DOHH2 (cell line): ENCODE measurements around the gene COX19.
"Not testable (repeated sequence)": the region's sequence is repeated elsewhere in the genome, so short reads cannot be mapped to it uniquely, and the experiment has no call there.

Source experiments
- H3F3A ChIP-seq: fragments of 200-600 bp; sonication (generic), shearing (Covaris generic); 2 replicates; pipeline ENCODE4 v1.6.0; 2016; ENCODE audit warnings: antibody characterized with exemption, mild to moderate bottlenecking; ENCODE audit not compliant: control insufficient read depth, insufficient read depth
- H3K27ac ChIP-seq: fragments of 200-600 bp; sonication (generic); 2 replicates; pipeline ENCODE4 v1.5.1; 2014; ENCODE audit warnings: low read depth, mild to moderate bottlenecking, low read length, moderate library complexity
- H3K27me3 ChIP-seq: fragments of 200-600 bp; sonication (generic); 2 replicates; pipeline ENCODE4 v1.6.1; 2014; ENCODE audit warnings: mild to moderate bottlenecking, low read length, mixed read lengths; ENCODE audit not compliant: control insufficient read depth
- H3K36me3 ChIP-seq: fragments of 200-600 bp; sonication (generic); 2 replicates; pipeline ENCODE4 v1.6.1; 2014; ENCODE audit warnings: mild to moderate bottlenecking, low read length, moderate library complexity, mixed read lengths; ENCODE audit not compliant: control insufficient read depth
- H3K4me1 ChIP-seq: fragments of 200-600 bp; sonication (generic); 2 replicates; pipeline ENCODE4 v1.6.1; 2014; ENCODE audit warnings: mild to moderate bottlenecking, low read length, mixed read lengths; ENCODE audit not compliant: control insufficient read depth
- H3K4me2 ChIP-seq: fragments of 200-600 bp; sonication (generic); 2 replicates; pipeline ENCODE4 v1.6.0; 2014; ENCODE audit warnings: mild to moderate bottlenecking, low read length, moderate library complexity
- H3K4me3 ChIP-seq: fragments of 200-600 bp; sonication (generic); 2 replicates; pipeline ENCODE4 v1.5.1; 2014; ENCODE audit warnings: mild to moderate bottlenecking, low read length, mixed read lengths
- H3K79me2 ChIP-seq: fragments of 200-600 bp; sonication (generic); 2 replicates; pipeline ENCODE4 v1.6.1; 2014; ENCODE audit warnings: mild to moderate bottlenecking, low read length, mixed read lengths; ENCODE audit not compliant: control insufficient read depth
- H3K9me2 ChIP-seq: fragments of 200-600 bp; sonication (generic); replicated peaks from 2 replicates; pipeline ENCODE4 v1.6.1; 2014; ENCODE audit warnings: mild to moderate bottlenecking, low read length, mixed read lengths; ENCODE audit not compliant: control insufficient read depth
- H3K9me3 ChIP-seq: fragments of 200-600 bp; sonication (generic); 2 replicates; pipeline ENCODE4 v1.6.1; 2014; ENCODE audit warnings: antibody characterized with exemption, low read length, mixed read lengths; ENCODE audit not compliant: control insufficient read depth, insufficient read depth
- H4K20me1 ChIP-seq: fragments of 200-600 bp; sonication (generic); 2 replicates; pipeline ENCODE4 v1.6.0; 2014; ENCODE audit warnings: low read depth, mild to moderate bottlenecking, antibody characterized with exemption, low read length, moderate library complexity; ENCODE audit not compliant: control insufficient read depth, insufficient read depth
- CTCF ChIP-seq: fragments of 200-600 bp; sonication (generic); IDR thresholded peaks from one replicate; pipeline ENCODE4 v1.5.1; 2014; ENCODE audit warnings: antibody characterized with exemption, mild to moderate bottlenecking, low read depth, low read length; ENCODE audit not compliant: poor library complexity, severe bottlenecking
- EZH2phosphoT487 ChIP-seq: fragments of 200-600 bp; sonication (generic); IDR thresholded peaks from 2 replicates; pipeline ENCODE4 v1.6.1; 2017; ENCODE audit warnings: borderline replicate concordance, mild to moderate bottlenecking, antibody characterized with exemption, low read length, moderate library complexity, mixed read lengths

The COX19 gene

GRCh38 chr7:1001069-1001770, 25.9 kb upstream of the COX19 start:
- not testable (repeated sequence) for H4K20me1 ChIP-seq
- Histone ChIP-seq H3K4me1 (peaks cover 57% of the 10 kb centered on the region), H3K27ac (peak overlapping the region; percentile 40)

GRCh38 chr7:999941-1000935, 24.9 kb upstream of the COX19 start:
- peak overlapping the region; percentile 39 for H3K4me2 ChIP-seq
- peak overlapping the region; percentile 40 for H3K27ac ChIP-seq
- peaks cover 9% of the 10 kb centered on the region for H3K79me2 ChIP-seq
- peaks cover 58% of the 10 kb centered on the region for H3K4me1 ChIP-seq
- H3K9me3 ChIP-seq, result no peaks in the 10 kb centered on the region
- H3K27me3 ChIP-seq, result no peaks in the 10 kb centered on the region
- H3K36me3 ChIP-seq, result peaks cover 70% of the 10 kb centered on the region
- H3F3A ChIP-seq, result peaks cover 15% of the 10 kb centered on the region
- H3K9me2 ChIP-seq, result no peaks in the 10 kb centered on the region
- no peak overlapping the region for H3K4me3 ChIP-seq
- TF ChIP-seq CTCF (no peak), EZH2phosphoT487 (no peak)
- no peaks in the 10 kb centered on the region for H4K20me1 ChIP-seq

More at GRCh38 chr7:1001069-1001770, 25.9 kb upstream of the COX19 start:
- H3K9me3 ChIP-seq, H3K4me3 ChIP-seq, H3K9me2 ChIP-seq, H3K27me3 ChIP-seq: not testable (repeated sequence)
- Histone ChIP-seq H3F3A (peaks cover 15% of the 10 kb centered on the region), H3K79me2 (peaks cover 12% of the 10 kb centered on the region), H3K4me2 (peak overlapping the region; percentile 39), H3K36me3 (peaks cover 73% of the 10 kb centered on the region)

GRCh38 chr7:999149-999879, 24.0 kb upstream of the COX19 start:
- H3K27ac ChIP-seq, result no peak overlapping the region
- H3F3A ChIP-seq, result peaks cover 20% of the 10 kb centered on the region
- H3K4me2 ChIP-seq, result no peak overlapping the region; the same call in 1 of the 2 replicates
- H4K20me1 ChIP-seq, result no peaks in the 10 kb centered on the region
- H3K4me3 ChIP-seq, result no peak overlapping the region
- peaks cover 58% of the 10 kb centered on the region for H3K4me1 ChIP-seq
- no peaks in the 10 kb centered on the region for H3K9me3 ChIP-seq
- no peaks in the 10 kb centered on the region for H3K27me3 ChIP-seq
- TF ChIP-seq EZH2phosphoT487, result no peak
- no peak for TF ChIP-seq CTCF
- H3K36me3 ChIP-seq, result peaks cover 63% of the 10 kb centered on the region
- H3K9me2 ChIP-seq, result no peaks in the 10 kb centered on the region
- peaks cover 2% of the 10 kb centered on the region for H3K79me2 ChIP-seq
